Endodermal cell (in vitro differentiated cells): ENCODE results near the gene KCNH6. TPM values are rescaled to one million over a fixed set of nuclear protein-coding genes. Genes with fewer than 3 reads are reported as not detected.
A peak's percentile ranks its signal among the peaks of the same experiment; 100 is the strongest.

ENCODE experiments used
- DNase-seq: peaks from one replicate; pipeline ENCODE4 v3.0.0-alpha.2; 2017
- H3K27ac ChIP-seq: 2 replicates; pipeline ENCODE4 v1.5.1; 2013; ENCODE audit warnings: mild to moderate bottlenecking, low read depth, low read length, moderate library complexity
- H3K27me3 ChIP-seq: 2 replicates; pipeline ENCODE4 v1.6.1; 2013; ENCODE audit warnings: mild to moderate bottlenecking, low read length, moderate library complexity; ENCODE audit not compliant: insufficient read depth, control insufficient read depth, poor library complexity, severe bottlenecking
- H3K36me3 ChIP-seq: 2 replicates; pipeline ENCODE4 v1.7.0; 2013; ENCODE audit warnings: mild to moderate bottlenecking, low read length, moderate library complexity; ENCODE audit not compliant: control insufficient read depth, insufficient read depth
- H3K4me1 ChIP-seq: one replicate; pipeline ENCODE4 v1.7.0; 2013; ENCODE audit warnings: low read length; ENCODE audit not compliant: control insufficient read depth, insufficient read depth
- H3K4me3 ChIP-seq: 2 replicates; pipeline ENCODE4 v1.5.1; 2013; ENCODE audit warnings: mild to moderate bottlenecking, low read length, moderate library complexity
- H3K9ac ChIP-seq: 2 replicates; pipeline ENCODE4 v1.6.1; 2013; ENCODE audit warnings: mild to moderate bottlenecking, low read length, moderate library complexity; ENCODE audit not compliant: poor library complexity, severe bottlenecking; ENCODE audit errors: extremely low read depth
- H3K9me3 ChIP-seq: 2 replicates; pipeline ENCODE4 v1.6.1; 2013; ENCODE audit warnings: mild to moderate bottlenecking, low read length, moderate library complexity; ENCODE audit not compliant: control insufficient read depth
- H3K27ac Mint-ChIP-seq: 2 replicates; pipeline ENCODE4 v1.8.0; 2020; ENCODE audit warnings: mixed read lengths
- H3K27me3 Mint-ChIP-seq: 2 replicates; pipeline ENCODE4 v1.8.0; 2021; ENCODE audit warnings: mild to moderate bottlenecking, mixed read lengths; ENCODE audit not compliant: insufficient read depth
- H3K36me3 Mint-ChIP-seq: 2 replicates; pipeline ENCODE4 v1.8.0; 2020; ENCODE audit warnings: low read depth, mixed read lengths
- H3K4me1 Mint-ChIP-seq: 2 replicates; pipeline ENCODE4 v1.8.0; 2020; ENCODE audit warnings: mixed read lengths
- H3K4me3 Mint-ChIP-seq: 2 replicates; pipeline ENCODE4 v1.8.0; 2020; ENCODE audit warnings: mild to moderate bottlenecking, moderate library complexity, mixed read lengths
- H3K9me3 Mint-ChIP-seq: 2 replicates; pipeline ENCODE4 v1.8.0; 2020; ENCODE audit warnings: mild to moderate bottlenecking, mixed read lengths
- WGBS, 2 experiments: methylation state at CpG; one replicate each; pipeline versions ENCODE4 v1.1.5 to v1.1.7; 2013; ENCODE audit warnings: missing lambda C conversion rate in 2 of 2, mixed read lengths in 1 of 2; ENCODE audit not compliant: insufficient coverage in 1 of 2, insufficient read length in 1 of 2; 5-methylcytosine and 5-hydroxymethylcytosine counted together
- total RNA-seq, 2 donors: library from RNA; stranded (reverse); fragmentation: NEBNext Ultra II Directional in 1 of 2; extraction: Animal tissue kit (Norgen Biotek cat#: 25700) in 1 of 2; gene quantifications; 2 replicates in 1 of 2; 3 replicates in 1 of 2; pipeline ENCODE4 v1.2.1, GENCODE V29; 2021
- TF ChIP-seq, protein P1 (sequence below): fragments of 200-600 bp; sonication (generic); conservative IDR thresholded peaks from 2 replicates; pipeline ENCODE4 v1.5.0; 2021; ENCODE audit warnings: antibody characterized with exemption, mild to moderate bottlenecking

KCNH6 gene
- total RNA-seq, 2 donors from 2014 or later: 0.79 to 0.95 TPM

DNA sequence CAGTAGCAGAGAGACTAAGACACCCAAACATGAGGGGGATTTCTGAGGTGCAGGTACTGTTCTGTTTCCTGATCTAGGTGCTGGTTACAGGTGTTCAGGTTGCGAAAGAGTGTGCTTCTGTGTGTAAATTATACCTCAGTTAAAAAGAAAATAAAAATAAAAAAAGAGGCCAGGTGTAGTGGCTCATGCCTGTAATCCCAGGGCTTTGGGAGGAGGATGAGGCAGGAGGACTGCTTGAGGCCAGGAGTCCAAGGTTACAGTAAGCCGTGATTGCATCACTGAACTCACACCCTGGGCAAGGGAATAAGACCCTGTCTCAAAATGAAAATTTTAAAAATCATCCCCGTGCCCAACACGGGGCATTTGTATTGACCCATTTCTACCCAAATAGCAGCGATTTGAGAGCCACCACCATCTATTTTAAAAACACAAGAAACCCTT, 23.9 kb downstream of the KCNH6 start:
- WGBS, 2 experiments: 93 to 100% methylated on average over 2 to 3 of the region's 5 CpGs
- Histone ChIP-seq H3K27ac (no peak overlapping the region), H3K4me1 (no peaks in the 10 kb centered on the region), H3K9ac (no peak overlapping the region), H3K27me3 (no peaks in the 10 kb centered on the region), H3K9me3 (no peaks in the 10 kb centered on the region), H3K4me3 (no peak overlapping the region), H3K36me3 (no peaks in the 10 kb centered on the region)
- TF ChIP-seq, protein P1, sequence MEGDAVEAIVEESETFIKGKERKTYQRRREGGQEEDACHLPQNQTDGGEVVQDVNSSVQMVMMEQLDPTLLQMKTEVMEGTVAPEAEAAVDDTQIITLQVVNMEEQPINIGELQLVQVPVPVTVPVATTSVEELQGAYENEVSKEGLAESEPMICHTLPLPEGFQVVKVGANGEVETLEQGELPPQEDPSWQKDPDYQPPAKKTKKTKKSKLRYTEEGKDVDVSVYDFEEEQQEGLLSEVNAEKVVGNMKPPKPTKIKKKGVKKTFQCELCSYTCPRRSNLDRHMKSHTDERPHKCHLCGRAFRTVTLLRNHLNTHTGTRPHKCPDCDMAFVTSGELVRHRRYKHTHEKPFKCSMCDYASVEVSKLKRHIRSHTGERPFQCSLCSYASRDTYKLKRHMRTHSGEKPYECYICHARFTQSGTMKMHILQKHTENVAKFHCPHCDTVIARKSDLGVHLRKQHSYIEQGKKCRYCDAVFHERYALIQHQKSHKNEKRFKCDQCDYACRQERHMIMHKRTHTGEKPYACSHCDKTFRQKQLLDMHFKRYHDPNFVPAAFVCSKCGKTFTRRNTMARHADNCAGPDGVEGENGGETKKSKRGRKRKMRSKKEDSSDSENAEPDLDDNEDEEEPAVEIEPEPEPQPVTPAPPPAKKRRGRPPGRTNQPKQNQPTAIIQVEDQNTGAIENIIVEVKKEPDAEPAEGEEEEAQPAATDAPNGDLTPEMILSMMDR: no peak
- Mint-ChIP-seq H3K36me3 (no peaks in the 10 kb centered on the region), H3K27ac (no peak overlapping the region), H3K27me3 (no peaks in the 10 kb centered on the region), H3K9me3 (no peaks in the 10 kb centered on the region), H3K4me3 (no peak overlapping the region), H3K4me1 (peaks cover 7% of the 10 kb centered on the region)
- DNase-seq: peak; percentile 22

DNA sequence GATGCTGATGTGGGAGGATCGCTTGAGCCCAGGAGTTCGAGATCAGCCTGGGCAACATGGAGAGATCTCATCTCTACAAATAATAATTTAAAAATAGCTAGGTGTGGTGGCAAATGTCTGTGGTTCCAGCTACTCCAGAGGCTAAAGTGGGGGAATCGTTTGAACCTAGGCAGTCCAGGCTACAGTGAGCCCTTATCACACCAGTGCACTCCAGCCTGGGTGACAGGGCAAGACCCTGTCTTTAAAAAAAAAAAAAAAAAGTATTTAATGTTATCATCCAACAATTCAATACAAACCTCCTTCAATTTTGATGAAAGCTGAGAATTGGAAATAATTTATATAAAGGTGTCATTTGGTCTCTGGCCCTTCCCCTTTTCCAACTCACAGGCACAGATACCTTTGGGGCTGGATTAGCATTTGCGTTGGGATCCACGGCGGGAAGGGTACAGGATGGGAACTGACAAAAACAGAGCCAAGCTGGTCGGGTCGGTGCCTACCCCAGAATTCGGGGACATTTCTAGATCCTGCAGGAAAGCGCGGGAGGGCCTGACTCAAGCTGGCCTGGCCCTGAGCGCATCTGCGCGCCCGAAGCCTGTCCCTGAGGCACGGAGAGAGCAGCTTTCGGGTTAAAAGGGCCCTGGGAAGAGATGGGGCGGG, 26.3 kb downstream of the KCNH6 start:
- Mint-ChIP-seq H3K36me3 (peaks cover 8% of the 10 kb centered on the region), H3K27me3 (no peaks in the 10 kb centered on the region), H3K27ac (peak overlapping the region; percentile 96), H3K9me3 (no peaks in the 10 kb centered on the region), H3K4me3 (peak overlapping the region; percentile 95), H3K4me1 (peaks cover 22% of the 10 kb centered on the region)
- no peaks in the 10 kb centered on the region for H3K27me3 ChIP-seq
- peaks cover 4% of the 10 kb centered on the region for H3K36me3 ChIP-seq
- TF ChIP-seq, protein P1: no peak
- H3K27ac ChIP-seq: peak overlapping the region; percentile 54
- H3K9ac ChIP-seq: peak overlapping the region; percentile 48
- peak overlapping the region; percentile 98 for H3K4me3 ChIP-seq
- 19 to 20% methylated on average over 15 to 17 of the region's 18 CpGs for WGBS, 2 experiments
- peaks cover 3% of the 10 kb centered on the region for H3K4me1 ChIP-seq
- no peak for DNase-seq
- no peaks in the 10 kb centered on the region for H3K9me3 ChIP-seq

DNA sequence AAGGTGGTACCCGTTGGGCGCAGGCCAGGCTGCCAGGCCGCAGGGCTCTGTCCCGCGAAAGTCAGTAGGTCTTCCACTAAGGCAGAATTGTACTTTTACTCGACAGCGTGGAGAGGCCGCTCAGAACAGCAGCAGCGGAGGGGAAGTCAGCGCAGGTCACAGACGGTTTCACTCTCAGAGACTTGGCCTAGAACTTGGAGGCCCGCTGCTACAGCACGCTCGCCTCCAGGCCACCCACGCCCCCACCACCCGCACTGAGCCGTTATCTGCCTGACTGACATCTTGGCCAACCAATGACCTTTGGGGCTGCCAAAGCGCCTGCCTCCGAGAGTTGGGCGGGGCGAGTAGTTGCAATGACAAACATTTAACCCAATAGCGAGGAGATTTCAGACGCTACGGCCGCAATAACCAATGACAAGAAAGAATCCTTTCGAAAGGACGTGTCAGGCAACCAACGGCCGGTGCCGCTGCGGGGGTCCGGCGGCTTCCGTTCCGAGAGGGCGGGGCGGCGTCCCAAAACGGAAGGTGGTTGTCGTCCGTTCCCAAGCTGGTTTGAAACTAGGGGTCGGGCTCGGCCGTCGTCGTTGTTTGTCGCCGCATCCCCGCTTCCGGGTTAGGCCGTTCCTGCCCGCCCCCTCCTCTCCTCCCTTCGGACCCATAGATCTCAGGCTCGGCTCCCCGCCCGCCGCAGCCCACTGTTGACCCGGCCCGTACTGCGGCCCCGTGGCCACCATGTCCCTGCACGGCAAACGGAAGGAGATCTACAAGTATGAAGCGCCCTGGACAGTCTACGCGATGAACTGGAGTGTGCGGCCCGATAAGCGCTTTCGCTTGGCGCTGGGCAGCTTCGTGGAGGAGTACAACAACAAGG, 27.0 kb downstream of the KCNH6 start, which contains the start of gene DCAF7:
Gene DCAF7 (plus strand): TSS at position 532 of the 871 bp plus-strand sequence. CDS start 201 bp downstream, at position 733.
- Histone ChIP-seq H3K27me3 (no peaks in the 10 kb centered on the region), H3K36me3 (peaks cover 4% of the 10 kb centered on the region), H3K27ac (peak within 1 kb of the TSS; percentile 74), H3K9me3 (no peaks in the 10 kb centered on the region), H3K9ac (peak within 1 kb of the TSS; percentile 84), H3K4me1 (peaks cover 3% of the 10 kb centered on the region), H3K4me3 (peak within 1 kb of the TSS; percentile 98)
- peaks cover 25% of the 10 kb centered on the region for H3K4me1 Mint-ChIP-seq
- no peaks in the 10 kb centered on the region for H3K27me3 Mint-ChIP-seq
- TF ChIP-seq, protein P1: no peak
- peaks cover 12% of the 10 kb centered on the region for H3K36me3 Mint-ChIP-seq
- peak; percentile 100 for DNase-seq
- no peaks in the 10 kb centered on the region for H3K9me3 Mint-ChIP-seq
- WGBS, 2 experiments: 1% methylated on average over 33 to 72 of the region's 72 CpGs
- peak within 1 kb of the TSS; percentile 98 for H3K27ac Mint-ChIP-seq
- H3K4me3 Mint-ChIP-seq: peak within 1 kb of the TSS; percentile 95
